HEK293T (cell line): ENCODE measurements around the gene STARD5.
A peak's percentile ranks its signal among the peaks of the same experiment; 100 is the strongest.

ENCODE experiments used
- CTCF ChIA-PET: fragments of 350-600 bp; formaldehyde crosslinking; extraction: SDS; loops from one replicate; lab custom pipeline; 2021; ENCODE audit warnings: antibody characterized with exemption, inconsistent platforms; lab: Yijun Ruan, JAX
- POLR2A ChIA-PET: fragments of 350-600 bp; formaldehyde crosslinking; extraction: SDS; loops from one replicate; lab custom pipeline; 2020; ENCODE audit warnings: antibody characterized with exemption, inconsistent platforms; lab: Yijun Ruan, JAX
- DNase-seq: peaks from one replicate; pipeline ENCODE4 v3.0.0; 2012; ENCODE audit warnings: mixed read lengths; ENCODE audit errors: extremely low spot score
- ARNT ChIP-seq: fragments of 450-650 bp; IDR thresholded peaks from 2 replicates; pipeline ENCODE4 v1.6.1; 2017; ENCODE audit warnings: mild to moderate bottlenecking
- BHLHE40 ChIP-seq: fragments of 450-650 bp; IDR thresholded peaks from 2 replicates; pipeline ENCODE4 v1.6.1; 2016; ENCODE audit warnings: mild to moderate bottlenecking, moderate library complexity, borderline replicate concordance
- CTBP1 ChIP-seq: fragments of 450-650 bp; IDR thresholded peaks from 2 replicates; pipeline ENCODE4 v1.6.1; 2016; ENCODE audit warnings: borderline replicate concordance
- ELF4 ChIP-seq: fragments of 450-650 bp; IDR thresholded peaks from 2 replicates; pipeline ENCODE4 v1.6.1; 2017; ENCODE audit warnings: antibody characterized with exemption
- FOXA1 ChIP-seq: fragments of 450-650 bp; IDR thresholded peaks from 2 replicates; pipeline ENCODE4 v1.6.1; 2016; ENCODE audit warnings: mild to moderate bottlenecking
- FOXK2 ChIP-seq: fragments of 450-650 bp; IDR thresholded peaks from 2 replicates; pipeline ENCODE4 v1.6.1; 2016; ENCODE audit warnings: mild to moderate bottlenecking
- FOXM1 ChIP-seq: fragments of 450-650 bp; IDR thresholded peaks from 2 replicates; pipeline ENCODE4 v1.6.1; 2017; ENCODE audit warnings: mild to moderate bottlenecking, borderline replicate concordance
- HDGF ChIP-seq: fragments of 450-650 bp; IDR thresholded peaks from 2 replicates; pipeline ENCODE4 v1.6.1; 2017; ENCODE audit warnings: antibody characterized with exemption, borderline replicate concordance
- L3MBTL2 ChIP-seq: fragments of 450-650 bp; conservative IDR thresholded peaks from 2 replicates; pipeline ENCODE4 v1.6.1; 2016; ENCODE audit warnings: mild to moderate bottlenecking
- LEF1 ChIP-seq: fragments of 450-650 bp; IDR thresholded peaks from 2 replicates; pipeline ENCODE4 v1.6.1; 2017; ENCODE audit warnings: mild to moderate bottlenecking, borderline replicate concordance
- NFRKB ChIP-seq: fragments of 450-650 bp; IDR thresholded peaks from 2 replicates; pipeline ENCODE4 v1.6.1; 2016; ENCODE audit warnings: mild to moderate bottlenecking, moderate library complexity
- PKNOX1 ChIP-seq: fragments of 450-650 bp; IDR thresholded peaks from 2 replicates; pipeline ENCODE4 v1.6.1; 2016
- SP1 ChIP-seq: fragments of 450-650 bp; IDR thresholded peaks from 2 replicates; pipeline ENCODE4 v1.6.1; 2017
- SUZ12 ChIP-seq: fragments of 450-650 bp; IDR thresholded peaks from 2 replicates; pipeline ENCODE4 v1.6.1; 2016; ENCODE audit warnings: mild to moderate bottlenecking
- TARDBP ChIP-seq: fragments of 450-650 bp; IDR thresholded peaks from 2 replicates; pipeline ENCODE4 v1.6.1; 2016
- ZNF384 ChIP-seq: fragments of 450-650 bp; IDR thresholded peaks from 2 replicates; pipeline ENCODE4 v1.6.1; 2016

The STARD5 gene

DNA sequence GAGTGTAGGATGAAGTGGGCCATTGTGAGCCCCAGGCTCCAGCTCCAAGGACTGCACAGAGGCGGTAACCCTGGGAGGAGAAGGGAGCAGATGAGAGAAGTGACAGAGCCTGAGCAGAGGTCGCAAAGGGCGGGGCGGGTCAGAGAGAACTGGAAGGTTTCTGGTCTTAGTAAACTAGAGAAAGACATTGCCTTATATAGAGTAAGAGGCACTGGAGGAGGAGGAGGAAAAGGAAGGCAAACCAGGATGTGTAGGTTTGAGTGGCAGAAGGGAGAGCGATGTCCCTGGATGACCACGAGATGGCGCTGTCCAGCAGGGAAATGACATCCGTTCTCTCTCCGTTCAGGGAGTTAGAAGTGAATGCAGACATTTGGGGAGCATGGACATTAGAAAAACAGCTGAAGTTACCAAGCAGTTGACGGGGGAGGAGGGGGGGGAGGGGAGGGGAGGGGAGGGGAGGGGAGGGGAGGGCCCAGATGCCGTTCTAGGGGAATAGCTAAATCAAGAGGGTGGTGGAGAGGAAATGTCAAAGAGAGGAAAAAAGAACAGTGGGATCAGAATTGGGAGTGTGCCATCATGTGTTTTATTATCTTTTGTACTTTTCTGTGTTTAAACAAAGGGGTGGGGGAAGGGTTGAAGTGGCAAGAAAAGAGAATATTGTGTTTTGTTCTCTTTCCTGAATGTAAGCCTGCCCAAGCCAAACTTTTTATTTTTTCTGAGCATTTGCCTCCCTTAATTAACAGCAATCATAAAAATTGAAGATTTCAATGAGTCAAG, 48.8 kb downstream of the STARD5 start:
- CTCF ChIA-PET = interaction anchor here (0.6 to 2.8 kb wide), 17 partner anchors 9 to 1024 kb away, joined by 3 to 32 read pairs (median 4); no protein-coding TSS in a partner anchor
- peak; percentile 83 for DNase-seq
- TF ChIP-seq NFRKB (no peak), CTBP1 (no peak), SP1 (no peak), PKNOX1 (peak; percentile 92), BHLHE40 (no peak)
- POLR2A ChIA-PET = no interaction called here

DNA sequence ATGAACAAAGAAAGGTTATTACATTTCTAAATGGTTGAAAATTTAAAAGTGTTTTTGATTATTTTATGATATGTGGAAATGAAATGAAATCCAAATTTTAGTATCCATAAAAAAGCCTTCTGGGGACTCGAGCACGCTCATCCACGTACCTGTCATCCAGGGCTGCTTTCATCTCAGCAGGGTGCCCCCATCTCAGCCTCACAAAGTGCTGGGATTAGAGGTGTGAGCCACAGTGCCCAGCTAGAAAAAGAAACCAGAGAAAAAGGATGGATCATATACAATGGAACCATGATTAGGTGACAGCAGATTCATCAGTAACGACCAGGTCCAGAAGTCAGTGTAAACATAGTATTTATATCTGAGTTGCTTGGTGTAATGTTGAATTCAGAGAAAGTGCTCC, 49.7 kb downstream of the STARD5 start:
- ChIA-PET CTCF (interaction anchor here (0.6 to 2.8 kb wide), 9 partner anchors 8 to 170 kb away, joined by 3 to 32 read pairs (median 4); no protein-coding TSS in a partner anchor), POLR2A (no interaction called here)
- TF ChIP-seq SP1 = no peak
- no peak for TF ChIP-seq PKNOX1
- no peak for TF ChIP-seq LEF1
- TF ChIP-seq L3MBTL2 = no peak
- TF ChIP-seq NFRKB = no peak
- TF ChIP-seq TARDBP = no peak
- no peak for TF ChIP-seq SUZ12
- no peak for TF ChIP-seq ELF4
- no peak for TF ChIP-seq HDGF
- no peak for TF ChIP-seq FOXA1
- TF ChIP-seq ZNF384 = no peak
- TF ChIP-seq ARNT = no peak
- TF ChIP-seq CTBP1 = no peak
- no peak for TF ChIP-seq FOXK2
- no peak for TF ChIP-seq FOXM1
- TF ChIP-seq BHLHE40 = no peak
- DNase-seq = no peak

- DNase-seq = no peak
- TF ChIP-seq FOXM1 (no peak), HDGF (no peak), L3MBTL2 (no peak), ARNT (no peak), CTBP1 (no peak), LEF1 (no peak), SUZ12 (no peak)
- ChIA-PET CTCF (interaction anchor here (0.6 to 2.8 kb wide), 5 partner anchors 8 to 137 kb away, joined by 3 to 32 read pairs (median 4); no protein-coding TSS in a partner anchor), POLR2A (no interaction called here)
Observed at GRCh38 chr15:81273855-81274254, 50.1 kb downstream of the STARD5 start.

DNA sequence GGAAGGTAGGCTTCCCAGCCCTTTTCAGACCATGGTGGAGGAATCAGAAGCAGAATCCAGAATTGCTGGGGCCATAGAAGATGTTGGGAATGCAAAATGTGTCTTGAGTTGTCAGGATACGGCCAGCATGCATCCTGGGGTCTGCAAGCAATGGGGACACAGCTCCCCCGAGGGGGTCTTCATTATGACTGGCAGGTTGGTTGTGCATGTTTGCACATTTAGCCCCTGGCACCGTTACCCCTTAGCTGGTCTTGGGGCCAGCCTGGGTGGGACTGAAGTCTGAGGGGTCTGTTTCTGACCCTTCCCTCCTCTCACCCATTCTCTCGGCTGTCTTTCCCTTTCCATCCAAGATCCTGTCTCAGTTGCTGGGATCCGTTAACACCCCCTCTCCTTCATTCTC, 50.7 kb downstream of the STARD5 start:
- POLR2A ChIA-PET = no interaction called here
- TF ChIP-seq SP1 (no peak), ARNT (no peak), L3MBTL2 (no peak), BHLHE40 (no peak), ELF4 (no peak), CTBP1 (no peak), SUZ12 (no peak), NFRKB (no peak)
- CTCF ChIA-PET = interaction anchor here (1.6 kb wide), 1 partner anchor 128 kb away, joined by 4 read pairs; no protein-coding TSS in a partner anchor
- DNase-seq = no peak

- POLR2A ChIA-PET = no interaction called here
- CTCF ChIA-PET = interaction anchor here (1.6 kb wide), 1 partner anchor 129 kb away, joined by 4 read pairs; no protein-coding TSS in a partner anchor
- DNase-seq = no peak
- TF ChIP-seq FOXK2 (no peak), FOXA1 (no peak), ARNT (no peak), CTBP1 (no peak), FOXM1 (no peak), BHLHE40 (no peak), LEF1 (no peak), SP1 (no peak)
Observed at GRCh38 chr15:81271761-81272644, 51.9 kb downstream of the STARD5 start.

GRCh38 chr15:81270781-81271491, 53.0 kb downstream of the STARD5 start:
- ChIA-PET POLR2A (no interaction called here), CTCF (no interaction called here)

More at GRCh38 chr15:81270781-81271491, 53.0 kb downstream of the STARD5 start:
- TF ChIP-seq ARNT (no peak), ELF4 (no peak), SP1 (no peak), TARDBP (no peak), FOXK2 (no peak), LEF1 (no peak), ZNF384 (no peak), SUZ12 (no peak), FOXA1 (no peak), L3MBTL2 (no peak), FOXM1 (no peak)
- DNase-seq = no peak
